K562 (cell line): Measurements from ENCODE around the gene NFS1.

Experiments used
- EGR1 ChIP-seq: fragments of 450-650 bp; conservative IDR thresholded peaks from 2 replicates; pipeline ENCODE4 v1.6.1; 2017; ENCODE audit warnings: mild to moderate bottlenecking
- ZNF274 ChIP-seq: IDR thresholded peaks from 2 replicates; pipeline ENCODE4 v1.6.1; 2011; ENCODE audit warnings: low read depth, mild to moderate bottlenecking, low read length, moderate library complexity, borderline replicate concordance

DNA sequence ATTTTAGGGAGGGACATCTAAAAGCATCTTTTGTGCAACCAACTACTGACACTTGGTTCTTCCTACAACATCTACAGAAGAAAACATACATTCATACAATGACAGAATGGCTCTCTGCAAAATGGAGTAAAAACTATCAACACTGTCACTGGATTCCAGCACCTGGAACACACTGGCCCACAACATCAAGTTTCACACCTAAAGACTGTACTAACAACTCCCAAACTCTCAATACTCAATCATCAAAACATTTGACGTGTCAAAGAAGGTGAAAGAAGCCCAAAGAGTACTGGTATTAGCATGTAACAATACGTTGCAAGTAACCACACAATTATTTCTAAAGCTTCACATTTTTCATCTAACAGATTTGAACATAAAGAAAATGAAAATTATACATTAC is 36.6 kb downstream of the NFS1 start:
- no peak for TF ChIP-seq ZNF274
- no peak for TF ChIP-seq EGR1
